Effector CD4-positive, alpha-beta T cell (primary cell): Measurements from ENCODE around the gene CLCN3.
"Not testable (repeated sequence)": the region's sequence is repeated elsewhere in the genome, so short reads cannot be mapped to it uniquely, and the experiment has no call there.

Source experiments
- DNase-seq: peaks from one replicate; pipeline ENCODE4 v3.0.0-alpha.2; 2020

Gene CLCN3

DNA sequence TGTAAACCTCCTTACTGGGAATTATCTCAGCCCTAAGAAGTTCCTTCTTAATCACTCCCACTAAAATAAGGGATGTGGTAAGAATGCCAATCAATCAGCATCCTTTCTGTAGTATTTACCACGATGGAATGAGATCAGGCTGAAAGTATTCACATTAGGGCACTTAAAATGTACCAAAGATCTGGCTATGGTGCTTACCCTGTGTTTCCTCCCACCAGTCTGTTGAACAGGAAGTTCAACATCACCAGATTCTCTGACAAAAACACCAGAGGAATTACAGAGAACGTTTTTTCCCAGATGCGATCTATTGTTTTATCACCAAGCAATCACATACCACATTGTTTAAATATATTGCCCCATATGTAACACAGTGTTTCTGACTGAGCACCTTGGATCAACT is 2.1 kb upstream of the CLCN3 start:
- DNase-seq = no peak

DNA sequence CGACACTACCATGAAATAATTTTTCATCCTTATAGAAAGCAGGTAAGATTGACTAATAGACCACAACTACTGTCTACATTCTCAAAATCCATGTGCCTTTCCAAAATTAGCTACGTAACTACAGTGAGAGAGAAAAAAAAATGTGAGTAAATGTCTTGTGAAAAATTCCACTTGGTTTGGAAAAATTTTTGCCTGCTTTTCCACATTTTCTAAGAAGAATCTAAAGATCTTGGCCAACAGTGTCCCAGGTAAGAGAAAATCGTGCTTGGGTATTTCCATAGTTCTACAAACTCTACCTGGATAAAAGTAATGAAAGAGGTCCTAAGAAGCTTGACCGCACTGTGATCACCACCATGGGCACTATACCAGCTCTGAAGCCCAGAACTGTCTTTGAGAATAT is 1.4 kb upstream of the CLCN3 start:
- DNase-seq = no peak

DNA sequence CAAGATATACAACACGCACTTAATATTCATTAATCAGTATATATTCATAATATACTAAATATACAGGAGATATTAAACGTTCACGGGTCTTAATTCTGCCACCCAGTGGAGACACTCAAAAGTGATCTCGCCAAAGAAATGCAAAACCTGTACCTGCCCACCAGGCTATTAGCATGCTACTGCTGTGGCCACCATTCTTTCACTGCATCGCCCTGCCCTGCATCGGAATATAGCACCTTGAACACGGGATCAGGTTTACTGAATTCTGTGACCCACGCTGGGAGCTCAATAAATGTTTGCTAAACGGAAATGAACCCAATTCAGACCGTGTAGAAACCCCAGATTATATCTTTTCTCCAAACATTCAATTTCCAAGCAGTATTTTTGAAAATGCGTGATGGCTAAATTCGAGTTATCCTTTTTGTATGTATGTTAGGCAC is 840 bp upstream of the CLCN3 start:
- peak; percentile 43 for DNase-seq

DNA sequence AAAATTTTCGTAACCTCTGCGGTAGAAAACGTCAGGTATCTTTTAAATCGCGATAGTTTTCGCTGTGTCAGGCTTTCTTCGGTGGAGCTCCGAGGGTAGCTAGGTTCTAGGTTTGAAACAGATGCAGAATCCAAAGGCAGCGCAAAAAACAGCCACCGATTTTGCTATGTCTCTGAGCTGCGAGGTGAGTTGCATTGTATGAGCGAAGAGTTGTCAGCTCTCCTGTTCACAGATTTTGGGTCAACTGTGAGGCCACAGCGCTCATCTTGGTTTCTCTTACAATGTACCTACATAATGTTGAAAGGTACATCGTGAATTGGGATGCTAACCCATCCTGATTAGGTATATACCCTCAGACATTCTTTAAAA is 486 bp downstream of the CLCN3 start:
- DNase-seq = peak; percentile 15

DNA sequence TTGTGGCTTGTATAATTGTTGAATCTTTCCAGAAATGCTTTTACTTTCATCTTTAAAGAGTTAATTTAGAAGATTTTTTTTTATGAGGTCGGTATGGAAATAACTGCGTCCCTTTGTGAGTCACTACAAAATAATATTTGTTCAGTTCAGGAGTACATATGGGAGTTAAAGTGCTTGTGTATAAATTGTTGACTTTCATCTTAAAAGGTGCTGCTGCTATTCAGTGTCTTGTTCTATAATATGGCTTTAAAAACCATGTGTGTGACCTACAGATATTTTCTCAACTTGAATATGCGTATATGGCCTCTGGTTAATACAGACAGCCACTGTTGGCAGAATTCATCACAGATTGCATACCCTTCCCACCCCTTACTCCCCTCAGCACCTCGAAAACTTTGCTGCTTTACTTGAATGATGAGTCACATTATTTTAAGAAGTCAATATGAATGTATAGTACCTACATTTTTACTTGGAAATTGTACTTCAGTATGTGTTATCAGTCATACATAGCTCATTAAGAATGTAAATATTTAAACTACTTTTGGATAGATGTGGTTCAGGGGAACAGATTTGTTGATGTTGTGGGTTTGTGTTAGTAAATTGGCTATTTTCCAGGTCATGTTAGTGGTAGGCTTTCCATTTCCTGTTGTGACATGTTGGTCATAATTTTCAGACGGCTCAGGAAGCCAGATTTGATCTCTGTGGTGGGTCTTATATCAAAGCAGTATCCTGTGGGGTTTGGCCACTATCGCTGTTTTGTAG is 1.5 kb downstream of the CLCN3 start:
- peak; percentile 30 for DNase-seq

DNA sequence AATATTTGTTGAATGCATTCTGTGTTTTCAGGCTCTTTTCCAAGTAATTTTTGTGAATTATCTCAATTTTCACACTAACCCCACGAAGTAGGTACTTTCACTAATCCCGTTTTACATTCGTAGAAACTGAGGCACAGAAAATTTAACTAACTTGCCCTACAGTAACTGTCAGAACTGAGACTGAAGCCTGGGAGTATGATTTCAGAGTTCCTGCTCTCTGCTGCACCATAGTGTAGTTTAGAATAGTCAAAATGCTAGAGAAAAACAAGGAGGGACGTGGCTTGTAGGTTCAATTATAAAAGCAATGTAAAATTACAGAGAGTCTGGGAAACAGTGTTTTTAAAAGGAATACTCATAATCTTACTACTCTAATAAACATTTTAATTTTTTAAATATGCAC is 2.2 kb downstream of the CLCN3 start:
- no peak for DNase-seq

DNA sequence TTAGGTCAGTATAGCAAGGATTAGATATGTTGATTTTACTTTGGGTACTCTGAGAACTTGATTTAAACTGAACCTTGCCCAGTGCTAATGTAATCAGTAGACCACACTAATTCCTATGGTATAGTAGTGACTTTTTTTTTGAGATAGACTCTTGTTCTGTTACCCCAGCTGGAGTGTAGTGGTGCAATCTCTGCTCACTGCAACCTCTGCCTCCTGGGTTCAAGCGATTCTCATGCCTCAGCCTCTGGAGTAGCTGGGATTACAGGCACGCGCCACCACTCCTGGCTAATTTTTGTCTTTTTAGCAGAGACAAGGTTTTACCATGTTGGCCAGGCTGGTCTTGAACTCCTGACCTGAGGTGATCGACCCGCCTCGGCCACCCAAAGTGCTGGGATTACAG is 3.6 kb downstream of the CLCN3 start:
- DNase-seq = not testable (repeated sequence)

DNA sequence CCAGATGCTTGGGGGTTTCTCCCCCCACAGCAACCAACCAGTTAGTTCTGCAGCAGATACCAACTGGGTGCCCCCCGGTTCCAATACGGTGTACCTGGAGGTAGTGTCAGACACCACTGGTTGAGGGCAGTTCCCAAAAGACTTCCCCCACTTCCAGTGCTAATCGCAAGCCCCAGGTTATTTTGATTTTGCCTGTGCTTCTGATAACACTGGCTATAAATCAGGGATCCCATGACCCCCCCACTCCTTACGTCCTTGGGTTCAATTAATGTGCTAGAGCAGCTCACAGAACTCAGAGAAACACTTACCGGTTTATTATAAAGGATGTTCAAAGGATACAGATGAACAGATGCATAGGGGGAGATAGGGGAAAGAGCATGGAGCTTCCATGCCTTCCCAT is 5.5 kb downstream of the CLCN3 start:
- no peak for DNase-seq

DNA sequence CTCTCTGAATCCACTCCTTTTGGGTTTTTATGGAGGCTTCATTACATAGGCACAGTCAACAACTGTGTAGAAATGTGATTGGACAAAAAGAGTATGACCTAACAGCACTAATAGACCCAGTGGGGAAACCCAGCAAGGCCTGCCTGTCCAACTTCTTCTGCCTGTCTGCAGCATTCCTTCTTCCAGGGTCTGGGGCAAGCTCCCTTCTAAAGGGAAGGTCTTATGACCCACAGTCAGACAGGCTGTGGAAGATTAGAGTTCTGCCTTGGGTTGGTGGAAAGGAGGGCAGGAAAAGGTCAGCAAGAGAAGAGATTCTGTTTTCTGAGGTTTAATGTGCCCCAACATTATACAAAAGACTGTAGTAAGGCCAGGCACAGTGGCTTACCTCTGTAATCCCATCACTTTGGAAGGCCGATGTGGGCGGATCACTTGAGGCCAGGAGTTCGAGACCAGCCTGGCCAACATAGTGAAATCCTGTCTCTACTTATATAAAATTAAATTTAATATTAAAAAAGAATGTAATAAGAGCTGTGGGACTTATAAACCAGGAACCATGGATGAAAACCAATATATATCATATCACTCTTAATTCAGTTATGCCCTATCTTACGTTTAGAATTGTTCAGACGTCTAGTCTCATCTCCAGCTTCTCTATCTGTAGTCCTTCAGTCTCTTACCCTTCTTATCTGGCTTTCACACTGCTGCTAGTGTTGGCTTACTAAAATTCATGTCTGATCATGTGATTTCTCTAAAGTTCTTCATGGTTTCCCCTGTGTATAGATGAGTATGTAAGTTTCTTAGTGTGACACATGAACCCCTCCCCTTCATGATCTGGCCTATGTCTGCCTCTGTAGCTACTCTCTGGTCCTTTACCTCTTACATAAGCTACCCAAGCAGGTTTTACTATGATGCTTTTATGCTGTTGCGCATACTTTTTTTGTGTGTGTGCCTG is 6.2 kb downstream of the CLCN3 start:
- DNase-seq = no peak

DNA sequence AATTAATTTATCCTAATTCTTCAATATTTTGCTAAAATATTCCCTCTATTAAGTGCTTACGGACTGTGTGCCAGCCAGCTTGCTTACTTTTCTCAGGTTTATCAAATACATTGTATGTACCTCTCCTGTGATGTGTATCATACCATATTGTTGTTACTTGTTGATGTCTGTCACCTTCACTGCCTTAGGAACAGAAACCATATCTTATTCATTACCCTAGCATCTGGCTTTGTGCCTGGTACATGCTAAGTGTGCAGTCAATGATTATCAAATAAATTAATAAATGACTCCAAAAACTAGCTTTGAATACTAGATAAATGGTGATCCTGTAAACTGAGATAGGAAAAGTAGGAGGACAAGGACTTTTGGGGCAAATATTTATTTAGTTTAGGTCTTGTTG is 6.9 kb downstream of the CLCN3 start:
- no peak for DNase-seq

DNA sequence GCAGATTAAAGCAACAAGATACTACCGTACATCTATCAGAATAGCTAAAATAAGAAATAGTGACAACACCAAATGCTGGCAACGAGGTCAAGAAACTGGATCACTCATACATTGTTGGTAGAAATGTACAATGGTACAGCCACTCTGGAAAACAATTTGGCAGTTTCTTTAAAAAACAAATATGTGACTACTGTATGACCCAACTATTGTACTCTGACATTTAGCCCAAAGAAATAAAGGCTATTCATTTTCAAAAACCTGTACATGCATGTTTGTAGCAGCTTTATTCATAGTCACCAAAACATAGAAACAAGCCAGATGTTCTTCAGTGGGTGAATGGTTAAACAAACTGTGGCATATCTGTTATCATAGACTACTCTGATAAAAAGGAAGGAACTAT is 8.2 kb downstream of the CLCN3 start:
- DNase-seq = no peak

DNA sequence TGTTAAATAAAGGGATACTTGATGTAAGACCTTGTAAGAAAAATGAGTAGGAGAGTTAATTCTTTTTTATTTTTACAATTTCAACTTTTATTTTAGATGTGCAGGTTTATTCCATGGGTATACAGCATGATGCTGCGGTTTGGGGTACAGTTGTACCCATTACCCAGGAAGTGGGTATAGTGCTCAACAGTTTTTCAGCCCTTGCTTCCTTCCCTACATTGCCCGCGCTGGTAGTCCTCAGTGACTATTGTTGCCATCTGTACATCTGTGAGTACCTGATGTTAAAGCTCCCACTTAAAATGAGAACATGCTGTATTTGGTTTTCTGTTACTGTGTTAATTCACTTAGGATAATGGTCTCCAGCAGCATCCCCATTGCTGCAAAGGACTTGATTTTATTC is 9.7 kb downstream of the CLCN3 start:
- DNase-seq = no peak

DNA sequence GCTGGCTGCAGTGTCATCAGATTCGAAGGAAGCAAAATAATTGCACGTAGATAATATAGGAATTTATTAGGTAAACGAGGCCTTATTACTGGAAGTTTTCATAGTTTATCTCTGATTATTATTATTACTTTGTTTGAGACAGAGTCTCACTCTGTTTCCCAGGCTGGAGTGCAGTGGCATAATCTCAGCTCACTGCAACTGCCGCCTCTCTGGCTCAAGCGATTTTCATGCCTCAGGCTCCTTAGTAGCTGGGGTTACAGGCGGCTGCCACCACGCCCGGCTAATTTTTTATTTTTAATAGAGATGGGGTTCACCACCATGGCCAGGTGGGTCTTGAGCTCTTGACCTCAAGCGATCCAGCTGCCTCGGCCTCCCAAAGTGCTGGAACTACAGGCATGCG is 12.5 kb downstream of the CLCN3 start:
- no peak for DNase-seq

DNA sequence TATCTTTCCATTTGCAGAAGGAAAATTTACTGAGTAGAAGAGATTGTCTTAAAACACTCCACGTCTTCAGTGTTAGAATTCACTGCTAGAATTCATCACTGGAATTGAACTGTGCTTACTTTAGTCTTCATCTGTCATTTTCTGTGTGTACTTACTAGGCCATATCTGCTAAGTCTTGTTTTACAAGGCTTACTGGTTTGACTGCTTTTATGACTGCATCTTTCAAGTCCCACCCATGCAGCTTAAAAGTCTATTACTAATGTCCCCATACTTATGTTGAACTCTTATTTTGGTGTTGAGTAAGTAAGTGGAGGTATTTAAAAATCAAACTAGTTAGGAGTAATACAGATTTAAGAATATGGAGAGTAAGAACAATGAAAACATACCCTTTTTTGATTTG is 14.6 kb downstream of the CLCN3 start:
- no peak for DNase-seq

DNA sequence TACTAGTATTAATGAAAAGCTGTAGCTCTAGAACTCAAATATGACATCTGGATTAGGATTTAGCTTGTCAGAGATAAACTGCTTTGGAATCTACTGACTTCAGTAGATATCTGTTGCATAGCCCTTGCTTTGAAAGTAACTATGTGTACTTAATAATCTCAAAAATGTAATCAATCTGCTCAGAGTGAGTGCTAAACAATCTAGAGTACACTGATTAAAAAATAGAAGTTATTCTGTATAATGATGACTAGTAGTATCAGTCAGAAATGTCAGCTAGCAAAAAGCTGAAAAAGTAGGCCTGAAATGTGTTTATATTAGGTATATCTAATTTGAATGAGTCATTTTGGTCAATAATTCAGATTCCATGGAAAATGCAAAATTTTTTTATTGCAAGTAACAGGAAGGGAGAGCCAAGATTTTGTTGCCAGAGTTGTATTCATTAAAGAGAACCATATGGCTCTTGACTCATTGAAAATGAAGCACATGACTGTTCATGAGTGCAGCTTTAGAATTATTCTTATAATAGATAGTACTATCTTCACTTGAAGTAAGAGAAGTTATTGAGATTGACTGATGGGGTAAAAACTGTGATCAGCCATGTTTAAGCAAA is 20.0 kb downstream of the CLCN3 start:
- no peak for DNase-seq

DNA sequence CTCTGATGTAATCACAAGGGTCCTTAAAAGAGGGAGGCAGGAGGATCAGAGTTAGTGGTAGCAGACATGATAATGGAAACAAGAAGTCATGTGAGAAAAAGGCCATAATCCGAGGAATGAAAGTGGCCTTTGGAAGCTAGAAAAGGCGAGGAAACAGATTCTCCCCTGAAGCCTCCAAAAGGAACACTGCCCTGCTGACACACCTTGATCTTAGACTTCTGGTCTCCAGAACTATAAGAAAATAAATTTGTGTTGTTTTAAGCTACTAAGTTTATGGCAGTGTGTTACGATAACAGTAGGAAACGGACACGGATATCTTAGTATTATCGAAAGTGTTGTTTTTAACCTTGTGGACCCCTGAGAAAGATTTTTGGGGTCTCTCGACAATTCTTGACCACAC is 24.4 kb downstream of the CLCN3 start:
- no peak for DNase-seq

DNA sequence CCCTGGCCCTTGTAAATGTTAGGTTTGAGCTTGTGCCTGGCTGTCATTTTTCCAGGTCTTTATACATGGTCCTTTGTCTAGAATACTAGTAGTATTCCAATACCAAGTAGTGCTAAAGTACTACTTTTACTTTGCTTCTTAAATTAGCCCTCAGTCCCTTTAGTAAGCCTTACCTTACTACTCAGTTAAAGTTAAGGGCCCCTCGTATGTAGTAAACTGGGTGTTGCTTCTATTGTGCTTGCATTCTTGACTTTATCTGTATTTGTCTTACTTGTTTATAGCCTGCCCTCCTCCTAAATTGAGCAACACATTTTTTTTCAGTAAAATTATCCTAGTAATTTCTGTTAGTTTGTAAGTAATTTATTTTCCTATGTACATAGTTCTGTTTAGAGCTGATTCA is 25.2 kb downstream of the CLCN3 start:
- DNase-seq = no peak

DNA sequence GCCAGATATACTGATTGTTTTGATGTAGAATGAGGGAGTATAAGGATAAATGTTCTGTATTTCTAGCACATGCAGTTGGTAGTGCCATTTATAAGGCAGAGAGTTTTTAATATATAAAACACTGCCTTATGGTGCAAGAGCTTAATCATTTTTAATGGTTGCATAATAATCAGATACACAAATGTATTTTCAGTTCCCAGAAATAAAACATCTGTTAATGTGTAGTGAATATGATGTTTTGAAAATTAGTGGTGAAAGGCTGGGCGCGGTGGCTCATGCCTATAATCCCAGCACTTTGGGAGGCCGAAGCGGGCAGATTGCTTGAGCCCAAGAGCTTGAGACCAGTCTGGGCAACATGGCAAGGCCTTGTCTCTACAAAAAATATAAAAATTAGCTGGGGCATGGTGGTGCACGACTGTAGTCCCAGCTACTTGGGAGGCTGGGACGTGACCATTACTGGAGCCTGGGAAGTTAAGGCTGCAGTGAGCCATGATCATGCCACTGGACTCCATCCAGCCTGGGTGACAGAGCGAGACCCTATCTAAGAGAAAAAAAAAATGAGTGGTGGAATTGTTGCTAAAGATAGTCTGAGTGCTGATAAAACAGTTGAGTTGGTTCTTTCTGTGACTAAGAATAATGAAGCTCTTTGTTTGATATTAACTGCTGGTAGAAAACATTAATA is 29.3 kb downstream of the CLCN3 start:
- DNase-seq = no peak

DNA sequence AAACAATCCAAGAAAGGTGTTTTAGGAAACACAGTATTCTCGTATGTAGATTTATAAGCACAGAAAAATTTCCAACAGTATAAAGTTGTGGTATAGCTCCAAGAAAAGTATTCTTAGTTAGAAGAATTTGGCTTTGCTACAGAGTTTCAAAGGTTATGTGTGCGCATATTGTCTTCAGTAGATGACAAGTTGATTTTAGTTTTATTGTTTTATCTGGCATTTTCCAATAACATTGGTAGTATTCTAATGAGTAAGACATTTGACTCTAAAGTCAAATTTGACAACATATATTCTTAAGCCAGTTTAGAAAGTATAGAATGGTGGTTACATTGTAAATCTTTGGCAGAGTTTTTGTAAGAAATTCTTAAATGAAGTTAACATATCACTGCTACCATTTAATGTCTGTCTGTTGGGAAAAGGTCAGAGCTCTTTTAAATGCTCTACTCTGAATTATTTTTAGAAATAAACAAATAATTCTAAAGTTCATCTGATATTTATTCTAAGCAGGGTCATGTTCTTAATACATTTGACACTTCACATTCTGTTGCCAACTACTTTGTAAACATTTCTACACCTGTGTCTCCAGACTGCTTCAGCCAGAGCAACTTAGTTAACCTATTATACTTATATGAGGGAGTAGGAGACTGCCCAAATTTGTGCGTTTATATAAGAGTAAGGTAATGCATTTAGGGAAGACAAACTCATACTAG is 30.0 kb downstream of the CLCN3 start:
- no peak for DNase-seq

DNA sequence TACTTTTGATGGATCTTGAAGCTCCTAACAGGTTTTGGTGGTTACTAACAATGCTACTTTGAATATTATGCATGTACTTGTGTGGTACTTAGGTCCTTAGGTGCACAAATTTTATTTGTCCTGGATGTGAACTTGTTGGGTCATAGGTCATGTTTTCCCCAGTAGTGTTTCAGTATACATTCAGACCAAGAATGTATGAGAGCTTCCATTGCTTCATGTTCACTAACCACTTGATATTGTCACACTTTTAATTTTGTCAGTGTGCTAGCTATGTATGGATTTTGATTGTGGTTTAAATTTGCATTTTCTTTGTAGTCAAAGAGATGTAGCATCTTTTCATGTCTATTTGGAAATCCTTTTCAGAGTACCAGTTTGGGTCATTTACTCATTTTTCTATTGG is 32.2 kb downstream of the CLCN3 start:
- DNase-seq = no peak

DNA sequence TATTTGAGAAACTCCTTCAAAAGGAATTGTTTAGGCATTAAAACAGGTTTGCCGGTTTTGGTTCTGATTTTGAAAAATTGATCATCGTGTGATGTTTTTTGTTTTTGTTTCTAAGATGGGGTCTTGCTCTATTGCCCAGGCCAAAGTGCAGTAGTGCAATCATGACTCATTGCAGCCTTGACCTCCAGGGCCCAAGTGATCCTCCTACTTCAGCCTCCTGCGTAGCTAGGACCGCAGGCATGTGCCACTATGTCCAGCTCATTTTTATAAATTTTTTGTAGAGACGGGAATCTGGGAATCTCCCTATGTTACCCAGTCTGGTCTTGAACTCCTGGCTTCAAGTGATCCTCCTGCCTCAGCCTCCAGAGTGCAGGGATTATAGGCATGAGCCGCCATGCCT is 35.0 kb downstream of the CLCN3 start:
- no peak for DNase-seq

DNA sequence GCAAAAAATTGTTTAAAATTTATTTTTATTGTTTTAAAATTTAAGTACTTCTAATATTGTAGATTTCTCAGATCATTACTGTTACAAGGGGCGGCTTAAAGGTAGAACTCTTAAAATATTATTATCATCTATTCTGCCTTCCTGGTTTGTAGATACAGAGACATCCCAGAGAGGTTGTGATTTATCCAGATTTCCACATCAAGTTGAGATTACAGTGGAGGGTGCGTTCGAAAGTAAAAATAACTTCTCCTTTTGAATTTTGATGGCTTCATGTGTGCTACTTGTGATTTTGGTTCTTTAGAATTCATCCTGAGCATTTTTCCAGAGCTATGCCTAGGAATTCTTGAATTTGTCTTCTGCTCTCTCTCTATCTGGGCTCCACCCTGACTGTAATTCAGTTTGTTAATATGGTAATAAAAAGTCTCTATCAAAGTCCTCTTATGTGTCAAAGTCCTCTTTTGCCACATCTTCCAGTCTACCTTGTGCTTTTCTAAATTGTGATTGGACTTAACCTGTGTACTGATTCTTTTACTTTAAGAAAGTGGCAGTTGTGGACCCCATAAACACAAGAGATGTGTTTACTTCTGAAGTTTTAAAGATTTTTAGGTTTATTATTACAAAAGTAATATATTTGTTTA is 37.2 kb downstream of the CLCN3 start:
- DNase-seq = no peak
